Astrocyte of the spinal cord (primary cell): ENCODE measurements around the gene LRBA.
A peak's percentile ranks its signal among the peaks of the same experiment; 100 is the strongest.
"Not testable (repeated sequence)": the region's sequence is repeated elsewhere in the genome, so short reads cannot be mapped to it uniquely, and the experiment has no call there.

ENCODE experiments used
- DNase-seq: peaks from one replicate; pipeline ENCODE4 v3.0.0; 2011; ENCODE audit warnings: low read depth, low spot score
- H3K4me3 ChIP-seq: 2 replicates; pipeline ENCODE4 v1.5.1; 2011; ENCODE audit warnings: low read depth, mild to moderate bottlenecking, low read length, moderate library complexity
- in situ Hi-C: cut with HindIII; loops from 2 replicates; pipeline ENCODE4 v1.10.0; 2017; ENCODE audit warnings: low sequenced_read_pairs
- TF ChIP-seq, protein P1 (sequence below): IDR thresholded peaks from 2 replicates; pipeline ENCODE4 v1.5.1; 2012; ENCODE audit warnings: low read depth, mild to moderate bottlenecking, low read length, inconsistent platforms

The LRBA gene

DNA sequence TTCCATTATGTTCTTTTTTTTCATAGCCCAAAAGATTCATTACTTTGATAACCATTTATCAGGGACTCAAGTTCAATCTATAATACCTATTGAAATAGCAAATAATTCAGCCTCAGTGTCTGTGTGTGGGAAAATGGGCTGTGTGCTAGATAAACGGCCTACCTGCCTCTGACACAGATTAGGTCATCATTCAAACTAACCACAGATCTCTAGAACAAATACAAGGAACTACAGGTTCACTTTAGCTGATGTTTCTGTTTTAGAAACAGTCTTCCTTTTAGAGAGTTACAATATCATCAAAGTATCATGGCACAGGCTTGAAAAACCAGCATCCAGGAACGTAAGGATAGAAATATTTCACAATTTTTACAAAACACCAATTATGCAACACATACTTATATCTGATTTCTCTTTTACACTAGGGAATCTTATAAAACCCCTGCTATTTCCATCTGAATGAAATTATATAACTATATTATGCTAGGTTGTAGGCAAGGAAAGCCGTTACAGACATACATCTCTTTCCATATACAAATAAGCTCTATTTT lies 489.7 kb downstream of the LRBA start:
- H3K4me3 ChIP-seq, result no peak overlapping the region
- in situ Hi-C loops, result no loop called here
- no peak for DNase-seq
- TF ChIP-seq, protein P1, sequence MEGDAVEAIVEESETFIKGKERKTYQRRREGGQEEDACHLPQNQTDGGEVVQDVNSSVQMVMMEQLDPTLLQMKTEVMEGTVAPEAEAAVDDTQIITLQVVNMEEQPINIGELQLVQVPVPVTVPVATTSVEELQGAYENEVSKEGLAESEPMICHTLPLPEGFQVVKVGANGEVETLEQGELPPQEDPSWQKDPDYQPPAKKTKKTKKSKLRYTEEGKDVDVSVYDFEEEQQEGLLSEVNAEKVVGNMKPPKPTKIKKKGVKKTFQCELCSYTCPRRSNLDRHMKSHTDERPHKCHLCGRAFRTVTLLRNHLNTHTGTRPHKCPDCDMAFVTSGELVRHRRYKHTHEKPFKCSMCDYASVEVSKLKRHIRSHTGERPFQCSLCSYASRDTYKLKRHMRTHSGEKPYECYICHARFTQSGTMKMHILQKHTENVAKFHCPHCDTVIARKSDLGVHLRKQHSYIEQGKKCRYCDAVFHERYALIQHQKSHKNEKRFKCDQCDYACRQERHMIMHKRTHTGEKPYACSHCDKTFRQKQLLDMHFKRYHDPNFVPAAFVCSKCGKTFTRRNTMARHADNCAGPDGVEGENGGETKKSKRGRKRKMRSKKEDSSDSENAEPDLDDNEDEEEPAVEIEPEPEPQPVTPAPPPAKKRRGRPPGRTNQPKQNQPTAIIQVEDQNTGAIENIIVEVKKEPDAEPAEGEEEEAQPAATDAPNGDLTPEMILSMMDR, result no peak

DNA sequence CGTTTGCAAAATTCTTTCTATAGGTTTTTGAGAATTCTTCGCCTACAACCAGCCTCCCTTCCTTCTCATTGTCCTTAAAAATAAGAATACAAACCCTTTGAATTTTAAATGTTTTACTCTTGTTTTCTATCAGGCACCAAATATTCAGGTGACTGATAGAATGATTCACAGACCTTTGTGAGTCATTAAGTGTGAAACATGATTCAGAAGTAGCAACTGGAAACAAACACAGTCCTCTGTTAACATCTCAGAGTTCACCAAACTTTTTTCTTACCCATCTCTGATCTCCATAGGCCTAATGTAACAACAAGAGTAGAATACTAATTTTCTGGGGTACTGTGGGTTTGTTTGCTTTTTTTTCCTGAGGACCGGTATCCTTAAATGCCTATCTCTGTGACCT lies 496.5 kb downstream of the LRBA start:
- in situ Hi-C loops, result no loop called here
- TF ChIP-seq, protein P1, result no peak
- peak; percentile 47 for DNase-seq
- H3K4me3 ChIP-seq, result no peak overlapping the region

DNA sequence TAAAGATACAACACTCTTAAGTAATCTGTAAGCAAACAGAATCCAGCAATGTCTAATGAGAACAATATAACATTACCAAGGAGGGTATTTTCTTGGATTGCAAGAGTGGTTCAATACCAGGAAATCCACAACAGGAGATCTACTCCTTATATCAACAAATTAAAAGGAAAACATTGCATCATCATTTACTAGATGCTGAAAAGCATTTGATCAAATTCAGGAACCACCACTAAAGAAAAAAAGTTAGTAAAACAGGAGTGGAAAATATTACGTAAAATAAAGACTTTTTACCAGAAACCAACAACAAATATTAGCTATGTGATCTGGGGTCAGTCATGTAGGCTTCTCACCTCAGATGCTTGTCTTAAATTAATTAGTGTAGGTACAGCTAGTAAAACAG lies 499.9 kb downstream of the LRBA start:
- TF ChIP-seq, protein P1, result no peak
- DNase-seq, result peak; percentile 17
- in situ Hi-C loops, result no loop called here
- H3K4me3 ChIP-seq, result no peak overlapping the region

DNA sequence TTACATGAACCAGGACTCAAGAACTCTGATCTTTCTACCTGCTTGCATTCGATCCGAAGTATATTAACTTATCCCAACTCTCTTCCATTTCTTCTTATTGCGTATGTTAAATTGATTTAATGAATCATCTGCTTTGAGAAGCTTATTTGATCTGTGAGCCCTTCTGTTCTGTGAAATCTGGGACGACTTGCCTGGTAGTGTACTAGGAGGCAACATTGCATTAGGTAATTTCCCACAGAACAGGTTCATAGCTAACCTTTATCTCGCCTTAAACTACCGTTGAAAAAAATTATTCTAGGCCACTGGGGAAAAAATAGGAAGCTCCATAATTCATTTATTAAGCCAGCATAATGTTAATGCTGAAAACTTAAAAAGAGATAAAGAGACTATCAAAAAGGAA lies 500.4 kb downstream of the LRBA start:
- no peak overlapping the region for H3K4me3 ChIP-seq
- in situ Hi-C loops, result no loop called here
- DNase-seq, result no peak
- TF ChIP-seq, protein P1, result no peak

DNA sequence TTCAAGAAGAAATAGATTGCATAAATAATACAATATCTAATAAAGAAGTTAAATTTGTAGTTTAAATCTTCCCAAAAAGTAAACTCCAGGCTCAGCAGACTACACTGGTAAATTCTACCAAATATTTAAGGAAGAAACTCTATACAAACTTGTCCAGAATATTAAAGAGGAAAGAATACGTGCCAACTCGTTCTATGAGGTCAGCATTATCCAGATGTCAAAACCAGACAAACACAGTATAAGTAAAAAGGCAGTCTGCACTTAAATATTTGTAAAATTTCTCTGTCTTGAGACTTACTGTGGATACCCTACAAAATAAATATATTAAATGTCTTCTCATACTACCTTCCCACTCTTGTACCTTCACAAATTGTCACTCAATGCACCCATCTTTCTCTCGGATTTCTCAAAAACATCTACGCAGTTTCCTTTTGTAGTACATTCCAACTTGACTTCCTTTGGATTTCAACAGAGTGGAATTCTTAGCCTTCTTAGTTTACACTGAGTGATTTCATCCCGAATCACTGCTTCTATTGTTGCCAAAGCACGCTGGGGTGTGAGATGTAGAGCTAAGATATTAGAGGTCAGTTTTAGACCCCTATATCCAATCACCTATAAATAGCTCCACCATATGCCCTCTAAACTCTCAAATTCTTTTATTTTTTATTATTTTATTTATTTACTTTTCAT lies 504.8 kb downstream of the LRBA start:
- in situ Hi-C loops, result no loop called here
- TF ChIP-seq, protein P1, result no peak
- DNase-seq, result peak; percentile 80
- H3K4me3 ChIP-seq, result no peak overlapping the region

DNA sequence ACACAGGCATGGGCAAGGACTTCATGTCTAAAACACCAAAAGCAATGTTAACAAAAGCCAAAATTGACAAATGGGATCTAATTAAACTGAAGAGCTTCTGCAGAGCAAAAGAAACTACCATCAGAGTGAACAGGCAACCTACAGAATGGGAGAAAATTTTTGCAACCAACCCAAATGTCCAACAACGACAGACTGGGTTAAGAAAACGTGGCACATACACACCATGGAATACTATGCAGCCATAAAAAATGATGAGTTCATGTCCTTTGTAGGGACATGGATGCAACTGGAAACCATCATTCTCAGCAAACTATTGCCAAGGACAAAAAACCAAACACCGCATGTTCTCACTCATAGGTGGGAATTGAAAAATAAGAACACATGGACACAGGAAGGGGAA lies 507.4 kb downstream of the LRBA start:
- in situ Hi-C loops, DNase-seq, H3K4me3 ChIP-seq: not testable (repeated sequence)

DNA sequence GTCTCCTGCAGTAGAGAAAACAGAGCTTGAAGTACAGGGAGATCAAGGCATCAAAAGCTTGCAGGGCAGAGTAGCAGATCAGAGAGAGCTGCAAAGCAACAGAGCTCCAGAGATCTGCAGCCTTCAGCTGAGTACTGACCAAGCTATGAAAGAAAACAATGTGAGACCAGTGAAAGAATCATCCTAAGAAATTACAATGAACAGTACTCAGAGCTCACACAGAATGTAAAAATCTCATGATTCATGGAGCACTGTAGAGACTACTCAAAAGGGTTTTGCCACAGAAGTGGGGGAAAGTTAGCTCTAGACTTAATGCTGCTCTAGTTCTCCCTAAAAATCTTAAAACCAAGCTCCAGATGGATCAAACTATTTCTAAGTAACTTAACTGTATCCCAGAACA lies 513.1 kb downstream of the LRBA start:
- DNase-seq, result no peak
- in situ Hi-C loops, result no loop called here
- H3K4me3 ChIP-seq, result no peak overlapping the region
- TF ChIP-seq, protein P1, result no peak
